ENCODE results near the gene GPX7. TPM values are rescaled to one million over a fixed set of nuclear protein-coding genes. Genes with fewer than 3 reads are reported as not detected.

GPX7 gene
- total RNA-seq, 1 experiment from 2014 or later, result not detected

GRCh38 chr1:52628614-52629324 is 26.6 kb downstream of the GPX7 start:
- no peaks in the 10 kb centered on the region for H3K4me1 Mint-ChIP-seq (ENCODE audit: insufficient read depth, unreplicated experiment)
- no peaks in the 10 kb centered on the region for H3K27me3 Mint-ChIP-seq (ENCODE audit: insufficient read depth, unreplicated experiment)
- no peaks in the 10 kb centered on the region for H3K9me3 Mint-ChIP-seq (ENCODE audit: unreplicated experiment)
- no peaks in the 10 kb centered on the region for H3K36me3 Mint-ChIP-seq (ENCODE audit: insufficient read depth, unreplicated experiment)
- BruUV-seq (replicated peaks), result no TSS peak
- POLR2A ChIA-PET, result no interaction called here
- DNase-seq (ENCODE audit: unreplicated experiment), result no peak
- intact Hi-C loops (cut with micrococcal nuclease), result no loop called here
- no peak overlapping the region for H3K4me3 Mint-ChIP-seq (ENCODE audit: unreplicated experiment)
- CTCF ChIA-PET, result interaction anchor here (0.6 to 1.3 kb wide), 3 partner anchors 23 to 45 kb away, joined by 3 to 8 read pairs (median 3); no protein-coding TSS in a partner anchor
- no peak overlapping the region for H3K27ac Mint-ChIP-seq (ENCODE audit: low read depth, unreplicated experiment)
- TF ChIP-seq CTCF (IDR thresholded peaks at IDR 0.05; ENCODE audit: unreplicated experiment), result no peak

- Mint-ChIP-seq H3K4me1 (ENCODE audit: insufficient read depth, unreplicated experiment) (no peaks in the 10 kb centered on the region), H3K4me3 (ENCODE audit: unreplicated experiment) (no peak overlapping the region), H3K27ac (ENCODE audit: low read depth, unreplicated experiment) (no peak overlapping the region), H3K27me3 (ENCODE audit: insufficient read depth, unreplicated experiment) (no peaks in the 10 kb centered on the region), H3K36me3 (ENCODE audit: insufficient read depth, unreplicated experiment) (no peaks in the 10 kb centered on the region), H3K9me3 (ENCODE audit: unreplicated experiment) (no peaks in the 10 kb centered on the region)
- BruUV-seq (replicated peaks), result no TSS peak
- intact Hi-C loops (cut with micrococcal nuclease), result no loop called here
- no peak for TF ChIP-seq CTCF (IDR thresholded peaks at IDR 0.05; ENCODE audit: unreplicated experiment)
- POLR2A ChIA-PET, result no interaction called here
- no peak for DNase-seq (ENCODE audit: unreplicated experiment)
- CTCF ChIA-PET, result interaction anchor here (0.6 to 1.3 kb wide), 3 partner anchors 22 to 45 kb away, joined by 3 to 8 read pairs (median 3); no protein-coding TSS in a partner anchor
Measured at GRCh38 chr1:52629325-52629643, 27.1 kb downstream of the GPX7 start.

GRCh38 chr1:52629667-52630066 is 27.5 kb downstream of the GPX7 start:
- no peak for TF ChIP-seq CTCF (IDR thresholded peaks at IDR 0.05; ENCODE audit: unreplicated experiment)

GRCh38 chr1:52631759-52632331 is 29.7 kb downstream of the GPX7 start:
- BruUV-seq (replicated peaks), result no TSS peak

More at GRCh38 chr1:52629667-52630066, 27.5 kb downstream of the GPX7 start:
- ChIA-PET CTCF (interaction anchor here (1.0 to 1.3 kb wide), 2 partner anchors 39 to 46 kb away, joined by 3 to 8 read pairs; no protein-coding TSS in a partner anchor), POLR2A (no interaction called here)
- intact Hi-C loops (cut with micrococcal nuclease), result no loop called here
- BruUV-seq (replicated peaks), result no TSS peak
- H3K36me3 Mint-ChIP-seq (ENCODE audit: insufficient read depth, unreplicated experiment), result no peaks in the 10 kb centered on the region
- H3K27me3 Mint-ChIP-seq (ENCODE audit: insufficient read depth, unreplicated experiment), result no peaks in the 10 kb centered on the region
- no peak overlapping the region for H3K4me3 Mint-ChIP-seq (ENCODE audit: unreplicated experiment)
- no peaks in the 10 kb centered on the region for H3K4me1 Mint-ChIP-seq (ENCODE audit: insufficient read depth, unreplicated experiment)
- no peaks in the 10 kb centered on the region for H3K9me3 Mint-ChIP-seq (ENCODE audit: unreplicated experiment)
- no peak overlapping the region for H3K27ac Mint-ChIP-seq (ENCODE audit: low read depth, unreplicated experiment)
- no peak for DNase-seq (ENCODE audit: unreplicated experiment)

More at GRCh38 chr1:52631759-52632331, 29.7 kb downstream of the GPX7 start:
- POLR2A ChIA-PET, result no interaction called here
- CTCF ChIA-PET, result interaction anchor here (0.6 to 1.1 kb wide), 2 partner anchors 11 to 14 kb away, joined by 3 to 5 read pairs; no protein-coding TSS in a partner anchor
- intact Hi-C loops (cut with micrococcal nuclease), result no loop called here
- no peak for DNase-seq (ENCODE audit: unreplicated experiment)
- no peak for TF ChIP-seq CTCF (IDR thresholded peaks at IDR 0.05; ENCODE audit: unreplicated experiment)
- Mint-ChIP-seq H3K27ac (ENCODE audit: low read depth, unreplicated experiment) (no peak overlapping the region), H3K4me3 (ENCODE audit: unreplicated experiment) (no peak overlapping the region), H3K27me3 (ENCODE audit: insufficient read depth, unreplicated experiment) (no peaks in the 10 kb centered on the region), H3K4me1 (ENCODE audit: insufficient read depth, unreplicated experiment) (peaks cover 3% of the 10 kb centered on the region), H3K36me3 (ENCODE audit: insufficient read depth, unreplicated experiment) (no peaks in the 10 kb centered on the region), H3K9me3 (ENCODE audit: unreplicated experiment) (no peaks in the 10 kb centered on the region)

All from MCF 10A (cell line).